ENCODE data around the gene FZD8. TPM values are rescaled to one million over a fixed set of nuclear protein-coding genes. Genes with fewer than 3 reads are reported as not detected.

The FZD8 gene
- total RNA-seq, 1 donor from 2014 or later, result 17.2 TPM

DNA sequence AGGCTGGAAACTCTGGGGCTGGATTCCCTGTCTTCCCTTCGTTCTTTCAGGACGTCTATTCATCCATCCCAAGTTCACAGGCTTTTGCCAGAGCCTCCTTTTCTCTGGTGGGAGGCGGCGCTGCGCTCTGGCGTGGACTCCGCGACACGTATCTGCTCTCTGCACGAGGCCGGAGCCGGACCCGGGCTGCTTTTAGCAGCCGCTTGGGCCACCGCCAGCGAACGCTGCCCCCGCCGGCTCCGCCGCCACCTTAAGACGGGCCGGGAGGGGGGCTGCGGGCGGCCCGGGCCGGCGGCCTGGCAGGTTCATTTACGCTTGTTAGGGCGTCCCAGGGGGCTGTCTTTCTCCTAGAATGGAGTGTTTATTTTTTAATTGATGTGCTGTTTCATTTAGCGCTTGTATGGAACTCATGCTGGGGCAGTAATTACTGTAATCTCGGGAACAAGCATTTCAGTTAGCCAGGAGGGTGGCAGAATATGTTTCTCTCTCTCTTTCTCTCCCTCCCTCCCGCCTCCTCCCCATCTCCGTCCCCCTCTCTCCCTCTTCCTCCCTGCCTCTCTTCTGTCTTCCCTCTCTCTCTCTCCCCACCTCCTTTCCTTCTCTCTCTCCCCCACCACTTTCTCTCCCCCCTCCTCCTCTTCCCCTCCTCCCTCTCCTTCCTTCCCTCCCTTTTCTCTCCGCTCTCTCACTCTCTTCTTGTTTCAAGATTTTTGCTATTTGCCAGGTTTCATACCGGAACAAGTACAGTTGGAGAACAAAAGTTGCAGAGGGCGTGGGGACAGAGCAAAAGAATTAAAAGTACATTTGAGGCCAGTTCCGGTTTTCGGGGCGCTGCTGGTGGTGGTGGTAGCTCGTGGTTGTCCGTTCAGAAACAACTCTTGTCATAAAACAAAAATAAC lies 1.3 kb upstream of the FZD8 start:
- Mint-ChIP-seq H3K27me3 (ENCODE audit: low read depth, unreplicated experiment) (peaks cover 5% of the 10 kb centered on the region), H3K27ac (ENCODE audit: unreplicated experiment) (peak overlapping the region; percentile 82)
- no peak for TF ChIP-seq EZH2 (IDR thresholded peaks at IDR 0.05; ENCODE audit: insufficient read depth, low read length)
- TF ChIP-seq CTCF (IDR thresholded peaks at IDR 0.05; ENCODE audit: insufficient read depth, low read depth, low read length), result no peak

DNA sequence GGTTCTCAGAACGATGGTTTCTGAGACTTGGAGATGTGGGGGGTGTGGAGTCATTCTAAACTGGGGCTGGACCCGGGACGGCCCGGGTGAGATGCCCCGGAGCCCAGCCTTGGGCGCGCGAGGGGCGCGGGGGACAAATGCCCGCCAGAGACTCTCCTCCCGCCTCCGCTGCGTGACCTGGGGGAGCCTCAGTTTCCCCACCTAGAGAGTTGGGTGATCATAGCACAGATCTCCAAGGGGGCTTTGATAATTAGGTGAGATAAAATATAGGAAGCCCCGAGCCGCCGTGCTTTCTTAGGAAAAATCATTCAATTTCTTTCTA lies 658 bp upstream of the FZD8 start:
- Histone ChIP-seq H3K27me3 (ENCODE audit: insufficient read depth, low read length) (no peaks in the 10 kb centered on the region), H3K4me3 (ENCODE audit: insufficient read depth, low read depth, low read length) (peak overlapping the region; percentile 67), H3K79me2 (ENCODE audit: insufficient read depth, low read length) (peaks cover 30% of the 10 kb centered on the region), H4K20me1 (ENCODE audit: insufficient read depth, low read length) (peaks cover 9% of the 10 kb centered on the region), H3K9ac (ENCODE audit: low read length) (peak overlapping the region; percentile 77), H3K9me3 (ENCODE audit: insufficient read depth, low read depth, low read length) (no peaks in the 10 kb centered on the region), H3K27ac (ENCODE audit: low read depth, low read length) (no peak overlapping the region), H3K4me2 (ENCODE audit: low read length) (peak overlapping the region; percentile 100), H3K4me1 (ENCODE audit: insufficient read depth, low read length) (peaks cover 14% of the 10 kb centered on the region), H2AFZ (ENCODE audit: low read depth, low read length) (peak overlapping the region; percentile 91), H3K36me3 (ENCODE audit: insufficient read depth, low read length) (no peaks in the 10 kb centered on the region)
- peaks cover 11% of the 10 kb centered on the region for H3K4me1 Mint-ChIP-seq (ENCODE audit: low read depth, unreplicated experiment)
- H3K27me3 Mint-ChIP-seq (ENCODE audit: low read depth, unreplicated experiment), result peaks cover 5% of the 10 kb centered on the region
- no peak for TF ChIP-seq EZH2 (IDR thresholded peaks at IDR 0.05; ENCODE audit: insufficient read depth, low read length)
- TF ChIP-seq CTCF (IDR thresholded peaks at IDR 0.05; ENCODE audit: insufficient read depth, low read depth, low read length), result no peak
- H3K36me3 Mint-ChIP-seq (ENCODE audit: low read depth, unreplicated experiment), result peaks cover 7% of the 10 kb centered on the region
- no peak for FAIRE-seq
- DNase-seq (ENCODE audit: low read depth), result no peak
- H3K4me3 Mint-ChIP-seq (ENCODE audit: unreplicated experiment), result peak overlapping the region; percentile 88
- no peak overlapping the region for H3K27ac Mint-ChIP-seq (ENCODE audit: unreplicated experiment)
- H3K9me3 Mint-ChIP-seq (ENCODE audit: unreplicated experiment), result peaks cover under 1% of the 10 kb centered on the region

More for the DNA sequence above, 1.3 kb upstream of the FZD8 start:
- Mint-ChIP-seq H3K4me3 (ENCODE audit: unreplicated experiment) (peak overlapping the region; percentile 88), H3K4me1 (ENCODE audit: low read depth, unreplicated experiment) (peaks cover 9% of the 10 kb centered on the region), H3K36me3 (ENCODE audit: low read depth, unreplicated experiment) (peaks cover 7% of the 10 kb centered on the region), H3K9me3 (ENCODE audit: unreplicated experiment) (peaks cover 2% of the 10 kb centered on the region)
- Histone ChIP-seq H3K4me3 (ENCODE audit: insufficient read depth, low read depth, low read length) (peak overlapping the region; percentile 67), H4K20me1 (ENCODE audit: insufficient read depth, low read length) (peaks cover 3% of the 10 kb centered on the region), H3K4me2 (ENCODE audit: low read length) (peak overlapping the region; percentile 100), H3K27me3 (ENCODE audit: insufficient read depth, low read length) (no peaks in the 10 kb centered on the region), H2AFZ (ENCODE audit: low read depth, low read length) (peak overlapping the region; percentile 91), H3K27ac (ENCODE audit: low read depth, low read length) (no peak overlapping the region), H3K9ac (ENCODE audit: low read length) (peak overlapping the region; percentile 77), H3K9me3 (ENCODE audit: insufficient read depth, low read depth, low read length) (no peaks in the 10 kb centered on the region), H3K4me1 (ENCODE audit: insufficient read depth, low read length) (peaks cover 10% of the 10 kb centered on the region), H3K36me3 (ENCODE audit: insufficient read depth, low read length) (no peaks in the 10 kb centered on the region), H3K79me2 (ENCODE audit: insufficient read depth, low read length) (peaks cover 26% of the 10 kb centered on the region)
- no peak for FAIRE-seq
- peak; percentile 26 for DNase-seq (ENCODE audit: low read depth)

DNA sequence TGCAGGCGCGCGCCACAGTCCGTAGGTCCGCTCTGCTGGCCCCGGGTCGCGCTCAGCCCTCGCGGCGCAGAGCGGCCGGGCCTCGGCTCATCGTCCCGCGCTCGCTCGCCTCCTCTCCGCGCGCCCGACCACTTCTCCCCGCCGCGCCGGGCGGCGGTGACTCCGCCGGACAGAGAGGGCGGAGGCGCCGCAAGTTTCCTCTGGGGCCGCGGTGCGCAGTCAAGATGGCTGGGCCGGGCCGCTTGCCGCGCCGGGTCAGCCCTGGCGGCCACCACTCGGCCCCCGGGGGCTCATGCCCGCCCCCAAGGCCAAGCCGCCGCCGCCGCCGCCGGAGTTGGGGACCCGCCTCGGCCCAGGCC lies 441 bp downstream of the FZD8 start:
- no peak for TF ChIP-seq EZH2 (IDR thresholded peaks at IDR 0.05; ENCODE audit: insufficient read depth, low read length)
- TF ChIP-seq CTCF (IDR thresholded peaks at IDR 0.05; ENCODE audit: insufficient read depth, low read depth, low read length), result no peak
- peak overlapping the region; percentile 91 for H2AFZ ChIP-seq (ENCODE audit: low read depth, low read length)

More for the DNA sequence above, 441 bp downstream of the FZD8 start:
- Histone ChIP-seq H3K27me3 (ENCODE audit: insufficient read depth, low read length) (no peaks in the 10 kb centered on the region), H3K9ac (ENCODE audit: low read length) (peak overlapping the region; percentile 71), H3K9me3 (ENCODE audit: insufficient read depth, low read depth, low read length) (no peaks in the 10 kb centered on the region), H3K79me2 (ENCODE audit: insufficient read depth, low read length) (peaks cover 30% of the 10 kb centered on the region), H3K36me3 (ENCODE audit: insufficient read depth, low read length) (no peaks in the 10 kb centered on the region), H3K4me1 (ENCODE audit: insufficient read depth, low read length) (peaks cover 19% of the 10 kb centered on the region), H4K20me1 (ENCODE audit: insufficient read depth, low read length) (peaks cover 12% of the 10 kb centered on the region), H3K4me3 (ENCODE audit: insufficient read depth, low read depth, low read length) (peak overlapping the region; percentile 67), H3K4me2 (ENCODE audit: low read length) (peak overlapping the region; percentile 100), H3K27ac (ENCODE audit: low read depth, low read length) (peak overlapping the region; percentile 55)
- DNase-seq (ENCODE audit: low read depth) (peak; percentile 29), FAIRE-seq (no peak)
- Mint-ChIP-seq H3K4me3 (ENCODE audit: unreplicated experiment) (peak overlapping the region; percentile 75), H3K27ac (ENCODE audit: unreplicated experiment) (no peak overlapping the region), H3K4me1 (ENCODE audit: low read depth, unreplicated experiment) (peaks cover 16% of the 10 kb centered on the region), H3K36me3 (ENCODE audit: low read depth, unreplicated experiment) (peaks cover 3% of the 10 kb centered on the region), H3K27me3 (ENCODE audit: low read depth, unreplicated experiment) (peaks cover 5% of the 10 kb centered on the region), H3K9me3 (ENCODE audit: unreplicated experiment) (no peaks in the 10 kb centered on the region)
